ENCODE measurements around the gene NDST3.

DNA sequence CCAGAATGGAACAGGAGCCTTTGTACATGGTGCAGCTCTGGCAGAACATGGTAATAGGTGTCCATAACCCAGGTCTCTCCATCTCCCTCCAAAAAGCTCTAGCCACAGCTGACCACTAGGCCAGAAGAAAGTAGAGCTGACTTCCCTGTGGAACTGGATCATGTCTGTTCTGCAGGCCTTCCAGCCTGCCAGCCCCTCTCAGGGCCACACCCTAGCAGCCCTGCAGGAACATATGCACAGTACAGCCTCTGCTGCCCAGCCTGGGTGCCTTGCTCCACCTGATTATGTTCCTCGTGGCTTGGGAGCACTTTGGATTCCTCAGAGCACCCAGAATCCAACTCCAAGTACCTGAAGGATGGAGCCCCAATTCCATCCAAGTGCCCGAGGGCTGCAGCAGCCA lies 12.0 kb downstream of the NDST3 start:
- TF ChIP-seq POLR2AphosphoS5 (IDR thresholded peaks at IDR 0.05; ENCODE audit: low read depth, low read length) (no peak), TCF7L2 (IDR thresholded peaks at IDR 0.05; ENCODE audit: low read depth, low read length) (no peak)
- TF ChIP-seq, protein P1, sequence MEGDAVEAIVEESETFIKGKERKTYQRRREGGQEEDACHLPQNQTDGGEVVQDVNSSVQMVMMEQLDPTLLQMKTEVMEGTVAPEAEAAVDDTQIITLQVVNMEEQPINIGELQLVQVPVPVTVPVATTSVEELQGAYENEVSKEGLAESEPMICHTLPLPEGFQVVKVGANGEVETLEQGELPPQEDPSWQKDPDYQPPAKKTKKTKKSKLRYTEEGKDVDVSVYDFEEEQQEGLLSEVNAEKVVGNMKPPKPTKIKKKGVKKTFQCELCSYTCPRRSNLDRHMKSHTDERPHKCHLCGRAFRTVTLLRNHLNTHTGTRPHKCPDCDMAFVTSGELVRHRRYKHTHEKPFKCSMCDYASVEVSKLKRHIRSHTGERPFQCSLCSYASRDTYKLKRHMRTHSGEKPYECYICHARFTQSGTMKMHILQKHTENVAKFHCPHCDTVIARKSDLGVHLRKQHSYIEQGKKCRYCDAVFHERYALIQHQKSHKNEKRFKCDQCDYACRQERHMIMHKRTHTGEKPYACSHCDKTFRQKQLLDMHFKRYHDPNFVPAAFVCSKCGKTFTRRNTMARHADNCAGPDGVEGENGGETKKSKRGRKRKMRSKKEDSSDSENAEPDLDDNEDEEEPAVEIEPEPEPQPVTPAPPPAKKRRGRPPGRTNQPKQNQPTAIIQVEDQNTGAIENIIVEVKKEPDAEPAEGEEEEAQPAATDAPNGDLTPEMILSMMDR (IDR thresholded peaks at IDR 0.05) = no peak
- TF ChIP-seq, protein P2, sequence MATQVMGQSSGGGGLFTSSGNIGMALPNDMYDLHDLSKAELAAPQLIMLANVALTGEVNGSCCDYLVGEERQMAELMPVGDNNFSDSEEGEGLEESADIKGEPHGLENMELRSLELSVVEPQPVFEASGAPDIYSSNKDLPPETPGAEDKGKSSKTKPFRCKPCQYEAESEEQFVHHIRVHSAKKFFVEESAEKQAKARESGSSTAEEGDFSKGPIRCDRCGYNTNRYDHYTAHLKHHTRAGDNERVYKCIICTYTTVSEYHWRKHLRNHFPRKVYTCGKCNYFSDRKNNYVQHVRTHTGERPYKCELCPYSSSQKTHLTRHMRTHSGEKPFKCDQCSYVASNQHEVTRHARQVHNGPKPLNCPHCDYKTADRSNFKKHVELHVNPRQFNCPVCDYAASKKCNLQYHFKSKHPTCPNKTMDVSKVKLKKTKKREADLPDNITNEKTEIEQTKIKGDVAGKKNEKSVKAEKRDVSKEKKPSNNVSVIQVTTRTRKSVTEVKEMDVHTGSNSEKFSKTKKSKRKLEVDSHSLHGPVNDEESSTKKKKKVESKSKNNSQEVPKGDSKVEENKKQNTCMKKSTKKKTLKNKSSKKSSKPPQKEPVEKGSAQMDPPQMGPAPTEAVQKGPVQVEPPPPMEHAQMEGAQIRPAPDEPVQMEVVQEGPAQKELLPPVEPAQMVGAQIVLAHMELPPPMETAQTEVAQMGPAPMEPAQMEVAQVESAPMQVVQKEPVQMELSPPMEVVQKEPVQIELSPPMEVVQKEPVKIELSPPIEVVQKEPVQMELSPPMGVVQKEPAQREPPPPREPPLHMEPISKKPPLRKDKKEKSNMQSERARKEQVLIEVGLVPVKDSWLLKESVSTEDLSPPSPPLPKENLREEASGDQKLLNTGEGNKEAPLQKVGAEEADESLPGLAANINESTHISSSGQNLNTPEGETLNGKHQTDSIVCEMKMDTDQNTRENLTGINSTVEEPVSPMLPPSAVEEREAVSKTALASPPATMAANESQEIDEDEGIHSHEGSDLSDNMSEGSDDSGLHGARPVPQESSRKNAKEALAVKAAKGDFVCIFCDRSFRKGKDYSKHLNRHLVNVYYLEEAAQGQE (IDR thresholded peaks at IDR 0.05; ENCODE audit: insufficient read depth in 1 of 2, low read depth in 2 of 2, low read length in 1 of 2) = no peak

All from Panc1 (cell line).